NCI-H1694 (cell line): ENCODE results near the gene SLC2A4.
A peak's percentile ranks its signal among the peaks of the same experiment; 100 is the strongest.

Experiments used
- DNase-seq: peaks from one replicate; lab custom pipeline; 2025; lab: John Stamatoyannopoulos, UW

The SLC2A4 gene

DNA sequence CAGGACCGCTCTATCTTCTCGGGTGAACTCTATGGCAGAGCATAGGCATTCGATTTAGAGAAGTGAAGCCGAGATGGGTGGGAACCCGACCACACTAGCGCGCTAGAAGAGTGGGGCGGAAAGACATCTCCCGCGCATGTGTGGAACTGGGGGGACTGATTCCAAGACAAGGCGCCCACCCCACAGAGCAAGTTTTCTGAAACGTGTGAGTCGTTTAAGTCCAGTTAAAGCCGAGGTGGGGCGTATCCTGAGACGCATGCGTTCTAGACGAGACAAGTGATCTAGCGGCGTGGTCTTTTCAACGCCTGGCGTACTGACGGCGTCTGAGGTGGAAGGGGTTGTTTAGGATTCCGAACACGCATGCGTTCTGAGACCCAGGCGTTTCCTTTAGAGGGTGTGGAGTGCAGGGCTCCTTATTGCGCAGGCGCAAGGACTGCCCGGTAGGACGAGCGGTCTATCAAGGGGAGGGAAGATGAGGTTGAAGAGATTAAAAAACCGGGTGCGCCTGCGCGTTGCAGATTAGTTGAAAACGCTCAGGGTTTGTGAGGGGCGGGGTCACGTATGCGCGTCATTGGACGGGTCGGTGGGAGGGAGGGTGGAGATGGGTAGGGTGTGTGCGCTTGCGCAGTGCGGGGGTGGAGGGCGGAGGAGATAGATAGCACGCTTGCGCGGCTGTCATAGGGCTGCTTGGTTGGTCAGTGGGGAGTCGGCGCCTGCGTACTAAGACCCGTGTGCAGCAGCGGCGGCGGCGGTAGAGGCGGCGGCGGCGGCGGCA lies 25.6 kb downstream of the SLC2A4 start, which contains the start of gene EIF5A:
Gene EIF5A, plus strand, starts transcription at position 718 of the 775 bp plus-strand sequence. CDS start 2,008 bp downstream, outside the sequence.
- peak; percentile 100 for DNase-seq

DNA sequence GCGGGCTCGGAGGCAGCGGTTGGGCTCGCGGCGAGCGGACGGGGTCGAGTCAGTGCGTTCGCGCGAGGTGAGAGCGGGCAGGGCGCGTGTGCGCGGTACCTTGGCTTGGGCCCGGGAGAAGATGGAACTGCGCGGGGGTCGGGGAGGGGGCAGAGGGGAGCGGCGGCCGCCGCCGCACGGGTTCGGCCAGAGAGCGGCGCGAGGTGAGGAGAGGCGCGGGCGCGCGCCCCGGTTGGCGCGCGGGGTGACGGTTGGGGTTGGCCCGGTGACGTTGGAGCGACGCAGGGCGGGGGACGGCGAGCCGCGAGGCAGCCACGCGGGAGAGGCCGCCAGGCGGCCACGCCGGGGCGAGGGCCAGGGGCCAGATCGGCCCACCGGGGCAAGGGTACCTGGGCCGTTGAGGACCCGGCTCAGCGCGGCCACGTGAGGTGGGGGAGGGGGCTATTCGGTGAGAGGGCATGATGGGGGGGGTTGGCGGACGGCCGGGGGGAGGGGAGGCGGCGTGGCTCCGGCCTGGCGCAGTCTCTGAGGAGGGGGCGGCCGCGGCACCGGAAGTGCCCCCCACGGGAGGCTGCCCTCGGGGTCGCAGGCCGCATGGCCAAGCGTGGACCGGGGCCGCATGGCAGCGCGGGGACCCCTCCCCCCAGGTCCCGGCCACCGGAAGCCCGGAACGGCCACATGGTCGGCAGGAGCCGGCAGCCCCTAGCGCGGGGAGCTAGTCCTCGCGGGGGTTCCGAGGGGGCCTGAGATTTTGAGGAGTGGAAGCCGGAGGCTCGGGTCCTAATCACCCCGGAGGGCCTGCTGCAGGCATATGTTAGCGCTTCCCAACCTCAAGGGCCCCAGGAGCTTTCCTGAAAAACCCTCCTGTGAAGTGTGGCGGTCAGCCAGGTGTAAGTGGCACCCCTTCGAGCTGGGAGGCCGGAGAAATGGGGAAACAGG lies 26.4 kb downstream of the SLC2A4 start:
- DNase-seq, result no peak

DNA sequence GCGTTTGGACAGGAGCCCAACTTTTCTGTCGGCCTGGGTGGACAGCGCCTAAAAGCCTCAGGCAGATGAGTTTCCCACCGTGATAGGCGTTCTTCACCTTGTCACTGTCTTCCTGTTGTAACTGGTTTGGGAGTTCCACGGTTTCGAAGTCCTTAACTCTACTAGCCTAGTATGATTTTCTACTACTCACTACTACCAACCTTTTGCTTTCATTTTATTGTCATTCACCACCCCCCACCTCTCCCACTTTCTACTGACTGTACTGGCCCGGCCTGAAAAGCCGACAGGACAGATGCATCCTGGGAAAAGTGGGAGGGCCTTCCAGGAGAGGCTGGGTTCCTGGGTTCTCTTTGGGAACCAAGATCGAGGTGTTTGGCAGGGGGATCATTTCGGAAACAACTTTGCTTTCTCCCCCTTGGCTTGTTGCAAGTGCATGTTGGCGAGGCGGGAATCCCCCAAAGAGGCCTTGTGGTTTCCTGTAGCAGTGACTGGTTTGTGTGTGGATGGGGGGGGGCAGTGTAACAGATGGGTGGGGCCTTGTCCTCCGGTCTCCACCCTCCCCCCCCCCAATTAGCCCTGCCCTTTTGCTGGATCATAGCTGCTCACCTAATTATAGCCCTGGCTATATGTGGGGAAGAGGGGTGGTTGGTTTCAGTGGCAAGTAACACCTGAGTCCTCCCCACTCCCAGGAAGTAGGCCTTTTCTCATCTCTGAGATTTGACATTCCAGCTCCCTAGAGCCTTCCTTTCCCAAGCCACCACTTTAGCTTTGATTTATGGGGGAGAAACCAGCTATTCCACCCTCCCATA lies 27.3 kb downstream of the SLC2A4 start:
- DNase-seq, result peak; percentile 80

DNA sequence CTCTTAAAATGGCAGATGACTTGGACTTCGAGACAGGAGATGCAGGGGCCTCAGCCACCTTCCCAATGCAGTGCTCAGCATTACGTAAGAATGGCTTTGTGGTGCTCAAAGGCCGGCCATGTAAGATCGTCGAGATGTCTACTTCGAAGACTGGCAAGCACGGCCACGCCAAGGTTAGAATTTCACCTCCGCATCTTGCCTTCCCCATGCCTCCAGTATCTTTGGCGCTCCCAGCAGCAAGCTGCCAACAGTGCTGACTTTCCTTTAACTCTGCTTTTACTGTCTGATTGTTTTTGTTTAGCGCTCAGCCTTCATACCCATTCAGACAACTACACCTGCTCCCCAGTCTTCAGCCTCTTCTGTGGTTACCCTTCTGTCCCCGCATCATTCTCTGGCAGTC lies 28.1 kb downstream of the SLC2A4 start:
- DNase-seq, result no peak

DNA sequence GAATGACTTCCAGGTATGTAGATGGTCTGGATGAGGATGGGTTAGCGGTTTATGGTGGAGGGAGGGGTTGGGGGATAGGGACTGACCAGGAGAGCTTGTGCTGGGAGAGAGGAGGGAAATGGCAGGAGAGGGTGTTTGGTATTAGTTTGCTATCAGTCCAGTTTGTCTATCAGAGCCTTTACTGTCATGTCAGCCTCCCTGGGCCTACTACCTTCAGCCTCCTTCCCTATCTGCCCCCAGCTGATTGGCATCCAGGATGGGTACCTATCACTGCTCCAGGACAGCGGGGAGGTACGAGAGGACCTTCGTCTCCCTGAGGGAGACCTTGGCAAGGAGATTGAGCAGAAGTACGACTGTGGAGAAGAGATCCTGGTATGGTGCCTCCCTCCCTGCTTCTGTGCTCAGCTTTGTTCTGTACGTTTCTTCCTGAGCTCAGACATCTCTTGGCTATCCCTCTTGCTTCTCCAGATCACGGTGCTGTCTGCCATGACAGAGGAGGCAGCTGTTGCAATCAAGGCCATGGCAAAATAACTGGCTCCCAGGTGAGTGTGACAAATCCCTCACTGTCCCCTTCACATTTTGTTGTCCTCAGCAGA lies 29.7 kb downstream of the SLC2A4 start:
- no peak for DNase-seq

DNA sequence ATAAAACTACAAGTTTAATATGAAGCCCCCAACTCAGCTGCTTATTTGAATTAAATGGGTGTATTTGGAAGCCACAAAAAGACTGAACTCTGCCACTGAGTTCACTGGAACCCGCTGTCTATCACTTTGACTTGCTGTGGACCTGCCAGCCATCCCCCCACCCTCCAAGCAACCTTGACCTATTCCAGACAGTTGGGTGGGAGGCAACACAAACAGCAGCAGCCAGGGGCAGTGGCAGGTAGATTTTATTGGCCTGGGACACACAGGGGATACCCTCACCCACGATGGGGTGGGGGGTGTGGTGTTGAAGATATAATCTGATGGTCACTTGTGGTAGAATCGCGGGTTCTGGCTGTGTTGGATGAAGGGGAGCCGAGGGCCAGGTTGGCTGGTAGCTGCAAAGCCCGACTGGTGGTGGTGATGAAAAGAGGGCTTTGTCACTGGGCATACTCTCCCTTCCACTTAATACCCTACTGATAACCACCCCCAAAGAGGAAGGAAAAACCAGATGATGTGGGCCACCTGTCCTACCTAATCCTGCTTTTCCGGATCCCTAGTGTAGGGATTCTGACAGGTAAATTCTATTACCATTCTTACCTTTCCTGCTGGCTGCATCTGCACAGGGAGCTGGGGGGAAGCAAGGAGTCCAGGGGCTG lies 31.0 kb downstream of the SLC2A4 start:
- no peak for DNase-seq

DNA sequence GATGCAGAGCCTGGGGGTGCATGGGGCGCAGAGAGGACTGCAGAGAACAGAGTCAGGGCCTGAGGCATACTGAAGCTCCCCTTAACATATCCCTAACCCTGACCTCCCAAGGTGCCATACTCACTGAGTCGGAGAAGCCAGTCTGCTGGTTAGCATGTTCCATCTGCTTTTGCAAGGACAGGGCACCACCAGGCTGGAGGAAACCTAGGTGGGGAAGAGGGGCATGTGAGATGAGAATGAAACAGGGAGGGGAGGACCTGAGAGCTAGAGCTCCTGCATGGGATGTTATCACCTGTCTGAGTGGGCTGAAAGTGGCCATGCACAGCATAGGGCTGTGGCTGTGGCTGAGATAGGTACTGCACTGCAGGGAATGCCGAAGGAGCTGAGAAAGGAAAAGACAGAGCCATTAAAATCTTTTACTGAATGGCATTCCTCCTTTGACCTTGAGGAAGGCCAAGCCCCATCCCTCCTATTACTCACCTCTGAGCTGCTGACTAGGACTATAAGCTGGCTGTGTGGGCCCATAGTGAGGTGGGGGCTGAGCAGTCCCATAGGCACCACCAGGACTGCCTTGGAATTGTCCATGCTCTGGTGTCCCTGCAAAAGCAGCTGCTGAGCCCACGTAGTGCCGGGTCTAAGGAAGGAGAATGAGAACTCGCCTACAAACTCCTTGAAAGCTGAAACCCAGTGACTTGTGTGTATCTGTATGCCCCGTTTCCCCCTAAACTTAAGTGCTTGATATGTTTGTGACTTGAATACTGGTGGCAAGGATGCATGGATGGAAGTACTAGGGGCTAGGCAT lies 31.8 kb downstream of the SLC2A4 start:
- DNase-seq, result no peak

DNA sequence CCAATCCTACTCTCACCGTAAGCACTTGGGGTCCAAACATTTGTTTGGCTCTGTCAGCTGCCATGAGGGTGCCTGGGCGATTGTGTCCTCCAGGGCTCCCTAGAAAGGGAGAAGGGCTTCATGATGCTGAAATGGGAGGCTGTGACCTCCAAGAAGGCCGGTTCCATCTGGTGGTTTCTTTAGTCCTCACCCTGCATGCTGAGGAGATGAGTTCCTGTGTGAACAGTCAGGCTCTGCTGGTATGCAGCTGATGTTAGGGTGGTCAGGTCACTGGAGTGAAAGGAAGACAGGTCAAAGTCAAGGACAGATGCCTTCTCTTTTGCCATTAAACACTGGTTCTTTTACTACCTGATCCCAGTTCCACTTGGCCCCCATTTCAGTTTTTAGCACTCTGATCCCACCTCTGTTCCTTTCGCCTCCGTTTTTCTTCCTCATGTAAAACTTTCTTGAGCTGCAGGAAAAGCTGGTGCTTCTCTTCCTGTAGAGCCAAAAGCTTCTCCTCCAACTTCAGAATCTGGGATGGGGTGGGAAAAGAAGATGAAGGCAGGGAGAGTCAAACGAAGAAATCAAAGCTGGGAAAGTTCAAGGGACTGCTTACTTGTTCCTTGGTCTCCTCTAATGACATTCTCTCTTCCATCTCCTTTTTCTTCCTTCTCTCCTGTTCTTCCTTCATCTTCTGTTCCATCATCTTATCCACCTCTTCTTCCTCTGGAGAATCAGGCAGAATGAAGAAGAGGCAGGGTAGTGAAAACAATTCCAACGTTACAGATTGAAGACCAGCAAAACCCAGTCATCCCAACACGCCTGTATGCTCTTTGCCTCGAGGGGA lies 32.6 kb downstream of the SLC2A4 start:
- no peak for DNase-seq

DNA sequence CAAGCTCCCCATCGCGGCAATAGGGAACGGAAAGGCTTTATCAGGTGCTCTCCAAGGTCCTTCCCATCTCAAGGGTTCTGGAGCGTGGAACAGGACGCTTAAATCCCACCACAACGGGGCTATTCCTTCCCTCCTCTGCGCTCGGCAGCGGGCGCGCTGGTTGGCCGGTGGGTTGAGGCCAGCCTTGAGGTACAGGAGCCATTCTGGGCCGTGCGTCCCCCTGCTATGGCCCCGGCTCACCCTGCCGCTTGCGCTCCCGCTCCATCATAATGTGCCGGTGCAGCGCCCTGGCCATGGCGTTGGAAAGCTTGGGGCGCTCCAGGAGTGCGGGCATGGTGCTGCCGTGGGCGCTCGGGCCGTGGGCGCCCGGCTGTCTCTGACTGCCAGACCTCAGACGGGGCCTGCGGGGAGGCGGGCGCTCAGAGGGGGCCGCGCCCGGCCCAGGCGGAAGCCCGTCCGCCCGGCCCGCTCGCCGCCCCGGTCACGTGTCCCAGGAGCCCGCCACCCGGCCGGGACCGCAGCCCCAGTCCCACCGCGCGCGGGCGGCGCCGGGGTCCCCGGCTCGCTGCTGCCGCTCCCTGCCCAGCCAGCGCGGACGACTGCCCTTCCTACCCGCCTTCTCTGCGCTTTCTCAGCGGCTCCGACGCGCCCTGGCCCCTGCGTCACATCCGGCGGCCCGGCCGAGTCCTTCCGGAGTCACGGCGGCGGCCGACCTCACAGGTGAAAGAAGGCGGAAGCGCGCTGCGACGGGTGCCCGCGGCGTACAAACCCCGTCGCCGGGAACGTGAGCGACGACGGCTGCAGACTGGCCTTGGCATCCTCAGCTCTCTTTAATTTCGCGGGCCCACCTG lies 33.4 kb downstream of the SLC2A4 start, which contains the start of gene GPS2:
Gene GPS2, minus strand, starts transcription at position 642 of the 851 bp plus-strand sequence. Its CDS starts 308 bp downstream, at position 334.
- DNase-seq, result peak; percentile 18

DNA sequence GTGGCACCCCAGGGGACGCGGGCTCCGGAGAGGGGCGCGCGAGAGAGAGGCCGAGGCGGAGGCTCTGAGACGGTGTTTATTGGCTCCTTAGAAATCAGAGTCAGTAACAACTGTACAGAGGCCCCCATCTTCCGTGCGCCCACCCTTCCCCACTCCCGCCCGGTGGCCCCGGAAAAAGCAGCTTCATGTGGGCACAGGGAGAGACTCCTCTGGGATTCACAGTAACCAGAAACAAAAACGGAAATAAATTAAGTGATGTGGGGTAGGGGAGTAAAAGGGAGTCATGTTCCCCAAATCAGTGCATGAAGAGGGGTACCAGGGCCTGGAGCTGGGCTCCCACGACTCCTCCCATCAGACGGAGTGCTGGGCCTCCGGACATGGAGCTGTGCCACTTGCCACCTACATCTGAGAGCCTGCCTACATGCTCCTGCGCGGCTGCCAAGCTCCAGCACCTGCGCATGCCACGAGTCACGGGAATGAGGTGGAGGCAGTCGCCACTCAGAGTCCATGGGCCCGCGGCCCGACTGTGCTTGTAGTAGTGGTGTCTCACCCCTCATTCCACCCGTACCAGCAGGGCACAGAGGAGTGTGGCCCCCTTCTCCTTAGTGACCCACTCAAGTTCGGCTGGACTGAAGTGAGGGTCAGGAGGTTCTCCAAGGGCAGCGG lies 34.2 kb downstream of the SLC2A4 start:
- DNase-seq, result no peak

DNA sequence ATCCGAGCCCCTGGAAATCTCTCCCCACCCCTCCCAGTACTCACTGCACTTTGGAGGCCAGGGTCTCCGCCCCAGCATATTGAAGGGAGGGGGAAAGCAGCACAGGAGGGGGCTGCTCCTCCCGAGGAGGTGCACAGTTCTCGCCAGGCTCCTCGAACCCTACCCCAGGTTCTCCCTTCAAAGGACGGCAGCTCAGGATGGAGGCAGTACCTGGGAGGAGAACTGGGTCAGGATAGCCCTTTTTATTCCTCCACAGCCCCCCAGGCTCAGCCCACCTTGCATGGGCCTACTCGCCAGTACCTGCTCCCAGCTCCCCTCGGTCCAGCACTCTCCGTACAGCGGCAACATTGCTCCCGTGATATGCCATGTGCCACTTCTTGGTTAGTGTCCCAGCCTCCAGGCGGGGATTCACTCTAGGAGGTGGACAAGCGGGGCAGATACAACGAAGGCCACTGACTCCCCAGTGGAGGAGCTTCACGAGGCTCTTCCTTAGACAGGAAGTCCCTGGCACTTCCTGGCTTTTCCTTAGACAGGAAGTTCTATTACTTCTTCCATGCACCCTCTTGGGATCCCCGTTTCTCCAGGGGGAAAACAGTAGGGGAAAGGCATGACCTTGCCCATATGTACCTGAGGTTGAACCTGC lies 35.8 kb downstream of the SLC2A4 start:
- no peak for DNase-seq

DNA sequence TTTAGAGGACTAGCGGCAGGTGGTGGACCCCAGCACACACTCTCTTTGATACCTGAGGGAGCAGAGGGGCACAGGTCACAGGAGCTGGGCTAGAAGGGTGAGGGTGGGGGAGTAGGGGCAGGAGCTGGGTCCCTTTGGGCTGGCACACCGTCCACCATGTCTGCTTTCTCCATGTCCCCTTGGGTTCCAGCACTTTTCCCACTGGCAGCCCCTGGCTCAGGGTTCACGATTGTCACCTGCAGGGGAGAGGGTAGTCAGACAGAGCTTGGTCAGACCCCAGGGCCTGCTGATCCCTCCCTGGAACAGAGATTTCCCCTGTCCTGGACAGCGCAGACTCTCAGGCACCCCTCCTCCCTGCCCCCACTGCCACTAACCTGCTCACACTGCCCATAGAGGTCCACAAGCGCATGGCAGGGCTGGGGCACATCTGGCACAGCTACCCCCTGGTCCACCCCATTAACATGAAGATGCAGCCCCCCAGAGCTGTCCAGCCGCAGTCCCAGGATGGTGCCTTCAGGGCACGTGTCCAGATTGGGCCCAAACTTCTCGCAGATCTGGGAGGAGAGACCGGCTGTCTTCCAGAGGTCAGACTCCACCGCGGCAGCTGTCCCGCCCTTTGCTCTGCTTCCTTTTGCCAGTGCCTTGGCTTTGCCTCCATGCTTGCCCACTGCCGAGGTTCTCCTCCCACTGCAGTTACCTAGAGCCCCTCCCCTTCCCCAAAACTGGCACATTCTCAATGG lies 36.8 kb downstream of the SLC2A4 start:
- no peak for DNase-seq

DNA sequence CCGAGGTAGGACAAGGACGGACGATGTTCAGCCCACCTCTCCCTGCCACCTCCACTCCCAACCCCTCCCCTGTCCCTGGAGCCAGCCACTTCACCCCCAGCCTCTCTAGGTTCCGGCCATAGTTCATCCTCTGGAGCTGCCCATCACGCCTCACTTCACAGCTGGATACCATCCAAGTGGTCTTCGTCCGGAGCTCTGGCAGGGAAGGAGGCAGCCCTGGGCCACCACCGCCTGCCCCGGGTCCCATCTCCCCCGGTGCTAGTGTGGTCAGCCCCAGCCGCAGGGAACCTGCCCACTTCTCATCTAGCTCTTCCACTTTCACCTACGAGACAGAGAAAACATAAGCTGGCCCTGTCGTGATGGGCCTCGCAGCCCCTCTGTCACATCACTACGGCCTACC lies 39.9 kb downstream of the SLC2A4 start:
- no peak for DNase-seq

DNA sequence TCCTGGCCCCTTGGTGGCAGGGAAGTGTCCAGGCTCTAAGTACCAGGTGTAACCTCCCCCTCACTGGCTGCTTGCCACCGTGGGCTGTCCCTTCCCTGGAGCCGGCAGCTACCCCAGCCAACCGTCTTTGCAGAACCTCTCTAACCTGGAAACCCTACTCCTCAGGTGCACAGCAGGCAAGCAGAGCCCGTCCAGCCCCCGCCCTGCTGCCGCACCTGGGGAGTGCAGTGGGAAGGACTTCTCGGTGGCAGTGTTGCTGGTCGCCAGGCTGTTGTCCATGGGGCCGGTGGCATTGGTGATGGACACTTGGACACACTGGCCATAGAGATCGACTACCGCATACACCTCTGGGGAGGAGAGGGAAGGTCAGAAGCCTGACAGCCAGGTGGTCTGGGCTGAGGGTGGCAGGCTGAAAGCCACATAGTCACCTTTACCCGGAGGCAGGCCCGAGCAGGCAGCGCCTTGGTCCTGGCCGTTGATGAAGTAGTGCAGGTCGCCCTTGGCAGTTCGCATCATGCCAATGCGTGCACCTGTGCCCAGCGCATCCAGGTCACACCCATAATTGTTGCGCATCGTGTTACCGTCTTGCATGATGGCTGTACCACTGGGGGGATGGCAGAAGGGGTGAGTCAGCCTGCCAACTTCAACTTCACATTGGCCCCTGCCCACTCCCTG lies 41.1 kb downstream of the SLC2A4 start:
- no peak for DNase-seq

DNA sequence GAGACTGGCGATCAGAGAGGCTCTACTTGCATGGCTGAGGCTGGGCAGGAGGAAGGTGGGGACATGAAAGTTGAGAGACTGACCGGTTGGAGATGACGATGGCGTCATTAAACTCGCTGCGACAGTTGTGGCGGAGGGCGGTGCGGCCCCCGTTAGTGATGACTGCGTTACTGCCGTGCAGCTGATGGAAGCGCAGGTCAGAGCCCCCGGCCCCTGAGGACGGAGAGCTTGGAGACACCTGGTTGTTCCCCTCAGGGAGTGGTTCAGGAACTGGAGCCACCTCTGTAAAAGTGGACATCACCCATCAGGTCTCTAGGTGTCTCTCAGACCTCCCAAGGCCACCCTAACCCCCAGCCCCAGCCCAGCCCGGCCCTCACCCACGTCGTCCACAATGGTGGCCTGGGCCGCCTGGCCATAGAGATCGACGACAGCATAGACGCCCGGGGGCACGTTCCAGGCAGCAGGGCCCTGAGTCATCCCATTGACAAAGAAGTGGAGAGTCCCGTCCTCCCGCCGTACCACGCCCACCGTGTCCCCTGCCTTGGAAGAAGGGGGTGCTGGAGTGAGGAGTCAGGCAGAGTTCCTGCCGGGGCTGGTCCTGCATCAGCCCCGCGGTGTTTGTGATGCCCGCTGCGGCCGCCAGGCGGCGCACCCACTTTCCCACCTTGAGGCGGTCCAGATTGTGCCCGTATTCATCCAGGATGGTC lies 42.4 kb downstream of the SLC2A4 start:
- peak; percentile 53 for DNase-seq
